Measurements from ENCODE around the gene GDA.
"Not testable (repeated sequence)": the region's sequence is repeated elsewhere in the genome, so short reads cannot be mapped to it uniquely, and the experiment has no call there.

Gene GDA

GRCh38 chr9:72289401-72289800 lies 140.2 kb downstream of the GDA start:
- DNase-seq: no peak

- DNase-seq: no peak
Observed at GRCh38 chr9:72290311-72290710, 141.1 kb downstream of the GDA start.

GRCh38 chr9:72291576-72291975 lies 142.3 kb downstream of the GDA start:
- DNase-seq: not testable (repeated sequence)

- DNase-seq: peak; percentile 39
Observed at GRCh38 chr9:72292256-72292682, 143.0 kb downstream of the GDA start.

GRCh38 chr9:72292874-72293607 lies 143.8 kb downstream of the GDA start:
- peak; percentile 10 for DNase-seq

- DNase-seq: no peak
Observed at GRCh38 chr9:72294936-72295335, 145.7 kb downstream of the GDA start.

- no peak for DNase-seq
Observed at GRCh38 chr9:72297516-72297915, 148.3 kb downstream of the GDA start.

GRCh38 chr9:72299017-72299603 lies 149.9 kb downstream of the GDA start:
- no peak for DNase-seq

GRCh38 chr9:72300873-72301272 lies 151.6 kb downstream of the GDA start:
- DNase-seq: no peak
